CD4-positive, alpha-beta T cell treated with Interleukin-4 for 1 hour (primary cell): ENCODE data around the gene ARHGEF25.
"Not testable (repeated sequence)": the region's sequence is repeated elsewhere in the genome, so short reads cannot be mapped to it uniquely, and the experiment has no call there.

Source experiments
- DNase-seq, 2 donors: peaks; one replicate each; pipeline ENCODE4 v3.0.0-alpha.2; 2020 to 2022

ARHGEF25 gene

DNA sequence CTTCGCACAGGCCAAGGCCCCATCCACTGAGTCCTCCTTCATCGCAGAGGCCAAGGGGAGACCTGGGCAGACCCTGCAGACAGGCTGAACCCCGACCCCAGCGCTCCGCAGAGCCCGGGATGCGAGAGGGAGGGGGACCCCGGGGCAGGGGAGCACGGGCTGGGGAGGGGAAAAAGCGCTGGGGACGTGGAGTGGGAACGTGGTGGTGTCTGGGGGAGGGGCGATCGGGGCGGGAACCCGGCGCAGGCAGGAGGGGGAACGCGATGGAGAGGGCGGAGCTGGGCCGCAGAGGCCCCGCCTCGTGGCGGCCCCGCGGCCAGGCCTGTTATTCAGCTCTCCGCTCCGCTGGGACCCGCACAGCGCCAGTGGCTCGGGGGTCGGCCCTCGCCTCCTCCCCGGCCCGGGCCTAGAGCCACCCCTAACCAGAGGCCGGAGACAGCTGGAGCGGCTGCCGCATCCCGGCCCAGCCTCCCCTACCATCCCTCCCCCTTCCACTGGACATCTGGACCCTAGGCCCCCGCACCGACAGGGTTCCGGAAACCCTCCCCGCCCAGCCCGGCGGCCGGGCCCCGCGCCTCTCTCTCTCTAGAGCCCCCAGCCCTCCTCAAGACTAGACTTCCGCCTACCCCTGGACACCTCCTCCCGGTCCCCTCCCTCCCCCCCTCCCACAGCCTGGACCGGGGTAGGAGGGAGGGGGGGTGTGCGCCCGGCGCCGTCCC, at the start of gene ARHGEF25:
TSS of gene ARHGEF25 (plus strand) at position 328 of the 719 bp plus-strand sequence. CDS start 460 bp downstream, outside the sequence.
- DNase-seq, result peak; percentile 31 to 45

DNA sequence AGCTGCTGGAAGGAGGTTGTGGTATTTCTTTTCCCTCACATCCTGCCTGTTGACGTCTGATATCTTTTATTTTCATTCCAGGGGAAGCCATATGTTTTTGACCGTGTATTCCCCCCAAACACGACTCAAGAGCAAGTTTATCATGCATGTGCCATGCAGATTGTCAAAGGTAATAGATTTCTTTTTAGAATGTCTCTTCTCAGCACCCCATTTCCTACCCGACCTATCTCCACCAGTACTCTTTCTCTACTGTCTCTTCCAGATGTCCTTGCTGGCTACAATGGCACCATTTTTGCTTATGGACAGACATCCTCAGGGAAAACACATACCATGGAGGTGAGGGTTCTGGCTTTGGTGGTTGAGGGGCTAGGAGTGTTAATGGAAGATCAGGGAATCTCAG, 47.9 kb upstream of the ARHGEF25 start:
- no peak for DNase-seq

DNA sequence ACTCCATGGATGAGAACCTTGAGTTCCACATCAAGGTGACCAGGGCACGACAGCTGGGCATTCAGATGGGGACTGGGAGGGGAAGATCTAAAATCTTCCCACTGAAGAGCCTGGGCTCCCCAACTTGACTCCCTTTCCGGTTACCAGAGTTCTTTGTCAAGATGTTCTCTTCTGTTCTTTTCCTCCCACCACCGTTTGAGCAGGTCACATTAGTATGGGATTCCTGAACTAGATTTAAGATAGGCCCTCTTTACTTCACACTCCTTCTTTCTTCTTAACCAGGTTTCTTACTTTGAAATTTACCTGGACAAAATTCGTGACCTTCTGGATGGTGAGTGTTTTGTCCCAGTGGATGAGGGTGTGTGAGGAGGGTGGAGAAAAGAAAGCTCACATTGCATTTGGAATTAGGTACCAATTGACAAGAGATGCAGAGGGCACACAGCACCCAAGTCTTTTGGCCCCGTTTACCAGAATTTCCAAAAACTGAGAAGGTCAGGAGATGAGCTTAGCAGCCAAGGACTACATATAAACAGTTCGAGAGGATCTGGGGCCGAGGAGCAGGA, 47.0 kb upstream of the ARHGEF25 start:
- no peak for DNase-seq

DNA sequence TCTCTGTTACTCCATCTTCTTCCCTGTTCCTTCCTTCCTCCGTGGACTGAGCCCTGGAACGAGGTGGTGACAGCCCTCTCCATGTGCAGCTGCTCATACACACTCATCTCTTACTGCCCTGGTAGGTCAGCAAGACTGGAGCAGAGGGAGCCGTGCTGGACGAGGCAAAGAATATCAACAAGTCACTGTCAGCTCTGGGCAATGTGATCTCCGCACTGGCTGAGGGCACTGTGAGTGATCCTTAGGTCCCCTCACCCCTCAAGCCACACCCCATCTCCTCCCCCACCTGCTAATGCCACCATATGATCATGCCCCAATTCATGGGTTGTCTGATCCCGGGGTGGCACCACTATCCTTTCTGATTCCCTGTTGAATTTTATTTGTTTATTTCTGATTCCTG, 42.4 kb upstream of the ARHGEF25 start:
- no peak for DNase-seq

DNA sequence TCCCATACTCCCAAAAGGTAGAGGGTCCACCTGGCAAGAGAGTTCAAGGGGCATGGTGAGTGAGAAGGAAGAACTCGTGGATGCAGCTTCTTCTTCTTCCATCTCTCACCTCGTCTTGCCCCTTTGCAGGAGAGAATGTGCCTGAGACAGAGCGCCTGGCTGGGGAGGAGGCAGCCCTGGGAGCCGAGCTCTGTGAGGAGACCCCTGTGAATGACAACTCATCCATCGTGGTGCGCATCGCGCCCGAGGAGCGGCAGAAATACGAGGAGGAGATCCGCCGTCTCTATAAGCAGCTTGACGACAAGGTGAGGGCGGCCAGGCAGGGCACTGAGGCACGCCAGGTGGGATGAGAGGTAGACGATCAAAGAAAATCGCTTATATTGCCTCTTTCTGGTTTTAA, 41.4 kb upstream of the ARHGEF25 start:
- no peak for DNase-seq

DNA sequence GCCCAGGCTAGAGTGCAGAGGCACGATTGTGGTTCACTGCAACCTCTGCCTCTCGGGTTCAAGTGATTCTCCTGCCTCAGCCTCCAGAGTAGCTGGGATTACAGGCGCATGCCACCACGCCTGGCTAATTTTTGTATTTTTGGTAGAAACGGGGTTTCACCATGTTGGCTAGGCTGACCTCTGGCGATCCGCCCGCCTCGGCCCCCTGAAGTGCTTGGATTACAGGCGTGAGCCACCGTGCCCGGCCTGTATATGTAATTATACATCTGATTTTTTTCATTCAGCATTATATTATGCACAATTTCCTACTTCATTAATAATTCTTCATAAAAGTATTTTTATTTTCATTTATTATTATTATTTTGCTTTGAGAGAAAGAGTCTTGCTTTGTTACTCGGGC, 40.8 kb upstream of the ARHGEF25 start:
- not testable (repeated sequence) for DNase-seq

DNA sequence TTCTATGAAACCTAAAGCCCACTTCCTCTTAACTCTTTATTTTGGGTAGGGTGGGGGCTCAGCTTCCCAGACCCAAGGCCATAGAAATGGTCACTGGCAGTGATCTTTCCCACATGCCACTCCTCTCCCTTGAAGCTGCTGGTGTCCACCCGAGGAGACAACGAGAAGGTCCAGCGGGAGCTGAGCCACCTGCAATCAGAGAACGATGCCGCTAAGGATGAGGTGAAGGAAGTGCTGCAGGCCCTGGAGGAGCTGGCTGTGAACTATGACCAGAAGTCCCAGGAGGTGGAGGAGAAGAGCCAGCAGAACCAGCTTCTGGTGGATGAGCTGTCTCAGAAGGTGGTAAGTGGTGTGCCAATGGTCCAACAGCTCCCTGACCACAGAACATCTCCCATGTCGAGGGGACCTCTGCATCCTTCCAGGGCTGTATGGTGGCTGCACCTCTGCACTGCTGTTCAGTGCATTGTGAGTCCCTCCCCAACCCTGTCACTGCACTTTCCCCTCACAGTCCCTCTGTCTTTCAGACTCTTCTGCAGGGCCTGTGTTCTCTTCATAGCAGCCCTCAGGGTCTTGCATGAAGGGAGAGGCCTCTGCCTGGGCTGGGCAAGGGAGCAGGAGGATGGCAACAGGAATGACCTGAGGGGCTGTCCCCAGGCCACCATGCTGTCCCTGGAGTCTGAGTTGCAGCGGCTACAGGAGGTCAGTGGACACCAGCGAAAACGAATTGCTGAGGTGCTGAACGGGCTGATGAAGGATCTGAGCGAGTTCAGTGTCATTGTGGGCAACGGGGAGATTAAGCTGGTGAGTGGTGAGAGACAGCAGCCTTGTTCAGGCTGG, 39.1 kb upstream of the ARHGEF25 start:
- no peak for DNase-seq

DNA sequence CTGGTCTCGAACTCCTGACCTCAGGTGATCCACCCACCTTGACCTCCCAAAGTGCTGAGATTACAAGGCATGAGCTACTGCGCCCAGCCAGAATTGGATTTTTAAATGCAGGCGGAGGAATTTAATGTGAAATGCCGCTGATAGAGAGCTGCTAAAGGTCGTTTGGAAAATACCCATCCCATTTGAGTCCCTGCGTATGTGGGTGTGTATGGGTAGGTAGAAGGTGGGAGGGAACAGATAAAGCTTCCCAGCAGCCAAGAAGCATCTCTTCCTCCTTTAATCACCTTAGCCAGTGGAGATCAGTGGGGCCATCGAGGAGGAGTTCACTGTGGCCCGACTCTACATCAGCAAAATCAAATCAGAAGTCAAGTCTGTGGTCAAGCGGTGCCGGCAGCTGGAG, 36.4 kb upstream of the ARHGEF25 start:
- DNase-seq, result no peak

DNA sequence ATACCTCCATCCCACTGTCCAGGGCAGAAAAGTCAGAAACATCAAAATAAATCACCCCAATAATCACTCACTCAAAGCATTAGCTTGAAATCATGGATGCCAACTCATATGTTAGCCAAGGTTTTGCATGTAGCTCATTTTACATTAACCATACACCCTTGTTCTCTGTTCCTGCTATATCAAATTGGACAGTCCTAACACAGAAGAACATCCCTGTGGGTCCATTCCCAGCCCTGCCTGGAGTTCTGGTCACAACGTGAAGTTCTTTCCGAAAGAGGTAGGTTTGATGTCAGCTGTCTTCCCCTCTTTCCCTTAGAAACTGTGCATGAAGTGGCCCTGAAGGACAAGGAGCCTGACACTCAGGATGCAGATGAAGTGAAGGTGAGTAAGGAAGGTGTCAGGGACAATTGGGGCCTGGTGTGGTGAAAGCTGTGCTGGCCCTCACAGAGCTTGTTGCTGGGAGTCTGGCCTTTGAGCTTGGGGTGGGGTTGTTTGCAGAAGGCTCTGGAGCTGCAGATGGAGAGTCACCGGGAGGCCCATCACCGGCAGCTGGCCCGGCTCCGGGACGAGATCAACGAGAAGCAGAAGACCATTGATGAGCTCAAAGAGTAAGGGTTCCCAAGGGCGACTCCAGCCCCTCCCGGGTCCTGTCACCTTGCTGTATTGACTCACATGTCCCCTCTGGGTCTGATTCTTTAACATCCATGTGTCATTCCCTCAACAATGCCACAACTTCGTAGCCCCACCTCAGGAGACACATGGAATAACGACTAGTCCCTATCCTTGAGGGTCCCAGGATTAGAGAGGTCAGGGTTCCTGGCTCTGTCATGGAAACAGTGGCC, 35.2 kb upstream of the ARHGEF25 start:
- no peak for DNase-seq

DNA sequence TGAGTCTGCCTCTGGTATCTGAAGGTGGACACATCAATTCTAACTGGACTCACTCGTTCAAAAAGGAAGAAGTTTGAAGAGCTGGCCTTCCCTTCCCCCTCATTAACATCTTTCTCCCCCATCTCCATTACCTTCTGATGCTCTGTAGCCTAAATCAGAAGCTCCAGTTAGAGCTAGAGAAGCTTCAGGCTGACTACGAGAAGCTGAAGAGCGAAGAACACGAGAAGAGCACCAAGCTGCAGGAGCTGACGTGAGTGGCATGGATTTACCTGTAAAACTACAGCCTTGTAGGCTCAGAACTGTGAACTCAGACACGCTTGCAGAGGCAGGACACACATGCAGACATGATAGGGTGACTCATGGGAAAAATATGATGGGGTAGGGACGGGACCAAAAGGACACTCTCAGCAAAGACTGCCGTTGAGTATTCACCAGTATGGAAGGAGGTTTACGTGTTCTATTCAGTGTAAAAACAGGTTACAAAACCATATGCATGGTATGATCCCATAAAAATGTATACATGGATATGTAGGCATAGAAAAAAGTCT, 34.5 kb upstream of the ARHGEF25 start:
- DNase-seq, result no peak

DNA sequence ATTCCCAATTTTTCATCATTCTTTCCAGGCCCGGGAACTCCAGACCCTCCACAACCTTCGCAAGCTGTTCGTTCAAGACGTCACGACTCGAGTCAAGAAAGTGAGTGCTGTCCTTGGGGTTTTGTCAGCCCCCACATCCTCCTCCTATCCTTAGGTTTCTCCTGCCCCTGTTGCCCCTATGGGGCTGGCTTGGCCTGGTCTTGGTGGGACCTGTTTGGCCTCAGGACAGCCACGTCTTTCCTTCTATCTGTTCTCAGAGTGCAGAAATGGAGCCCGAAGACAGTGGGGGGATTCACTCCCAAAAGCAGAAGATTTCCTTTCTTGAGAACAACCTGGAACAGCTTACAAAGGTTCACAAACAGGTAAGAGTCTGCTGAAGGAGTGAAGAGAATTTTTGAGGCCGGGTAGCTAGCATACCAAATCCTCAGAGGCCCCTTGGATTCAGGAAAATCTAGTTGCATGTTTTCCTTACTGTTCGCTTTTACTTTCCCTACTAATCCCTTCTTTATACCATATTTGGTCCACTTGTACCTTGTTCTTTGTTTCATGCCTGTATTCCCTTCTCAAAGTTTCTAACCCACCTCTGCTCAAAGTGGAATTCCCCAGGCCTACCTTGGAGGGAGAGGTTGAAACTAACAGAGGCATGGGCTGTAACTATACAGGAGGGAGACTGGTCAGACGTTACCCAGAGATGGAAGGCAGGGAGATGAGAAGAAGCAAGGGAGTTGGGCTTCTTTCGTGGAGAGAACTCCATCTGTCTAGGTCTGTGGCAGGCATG, 33.1 kb upstream of the ARHGEF25 start:
- DNase-seq, result no peak

DNA sequence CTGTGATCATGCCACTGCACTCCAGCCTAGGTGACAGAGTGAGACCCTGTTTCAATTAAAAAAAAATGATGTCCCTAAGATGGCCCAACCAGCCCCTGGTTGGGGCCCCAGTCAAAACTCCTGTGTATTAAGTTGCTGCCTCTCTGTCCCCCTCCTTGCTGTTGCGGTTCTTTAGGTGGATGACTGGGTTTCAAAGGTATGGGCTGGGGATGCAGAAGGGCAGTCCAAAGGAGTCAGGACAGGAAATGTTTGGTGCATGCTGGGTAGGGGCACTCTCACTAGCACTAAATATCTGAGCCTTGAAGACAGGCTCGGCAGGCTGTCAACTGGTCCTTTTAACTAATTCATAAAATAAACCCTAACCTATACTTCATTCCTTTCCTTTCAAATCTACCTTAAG, 32.2 kb upstream of the ARHGEF25 start:
- no peak for DNase-seq

DNA sequence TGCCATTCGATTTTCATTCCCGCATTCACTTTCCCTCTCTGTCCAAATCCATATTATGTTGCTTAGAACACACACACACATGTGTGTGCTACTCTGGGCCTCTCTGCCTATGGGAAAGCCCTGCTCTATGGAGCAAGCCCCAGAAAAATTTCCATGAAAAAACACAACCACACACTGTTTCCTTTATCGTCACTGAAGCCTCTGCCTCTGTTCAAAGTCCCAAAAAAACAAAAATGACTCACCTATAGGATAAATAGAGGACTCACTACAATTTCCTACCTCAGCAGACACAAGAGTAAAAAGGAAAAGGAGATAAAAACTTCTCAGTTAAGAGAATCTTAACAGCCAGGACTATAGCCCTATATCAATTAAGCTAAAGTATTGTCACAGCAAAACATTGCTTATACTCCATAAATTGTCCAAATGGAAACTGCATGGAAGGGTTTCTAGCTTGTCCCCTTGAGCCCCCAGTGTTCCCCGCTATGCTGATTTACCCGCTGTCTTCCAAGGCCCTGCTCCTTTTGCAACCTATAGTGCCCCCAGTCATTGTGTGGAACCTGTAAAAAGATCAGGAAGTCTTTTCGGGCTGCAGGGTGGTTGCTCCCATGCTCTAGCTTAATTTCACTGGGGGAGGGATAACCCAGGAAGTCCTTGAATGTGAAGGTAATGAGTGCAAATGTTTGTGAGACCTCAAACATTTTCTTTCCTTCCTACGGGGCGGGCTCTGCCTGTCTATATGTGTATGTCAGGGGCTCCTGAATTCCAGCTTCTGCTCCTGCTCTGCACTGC, 31.4 kb upstream of the ARHGEF25 start:
- DNase-seq, result no peak

DNA sequence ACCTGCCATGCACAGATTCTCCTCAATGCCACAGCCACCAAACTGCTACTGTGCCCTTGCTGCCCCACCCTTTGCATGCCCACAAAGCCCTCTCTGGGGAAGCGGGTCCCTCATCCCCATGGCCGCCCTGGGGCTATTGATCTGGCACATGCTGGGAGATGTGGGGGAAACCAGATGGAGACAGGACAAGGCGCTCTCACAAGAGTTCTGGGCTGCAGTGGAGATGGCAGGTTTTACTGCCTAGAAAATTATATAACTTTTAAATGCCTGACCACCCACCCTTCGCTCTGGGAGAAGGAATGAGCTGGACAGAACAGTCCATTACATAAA, 30.8 kb upstream of the ARHGEF25 start:
- DNase-seq, result no peak

DNA sequence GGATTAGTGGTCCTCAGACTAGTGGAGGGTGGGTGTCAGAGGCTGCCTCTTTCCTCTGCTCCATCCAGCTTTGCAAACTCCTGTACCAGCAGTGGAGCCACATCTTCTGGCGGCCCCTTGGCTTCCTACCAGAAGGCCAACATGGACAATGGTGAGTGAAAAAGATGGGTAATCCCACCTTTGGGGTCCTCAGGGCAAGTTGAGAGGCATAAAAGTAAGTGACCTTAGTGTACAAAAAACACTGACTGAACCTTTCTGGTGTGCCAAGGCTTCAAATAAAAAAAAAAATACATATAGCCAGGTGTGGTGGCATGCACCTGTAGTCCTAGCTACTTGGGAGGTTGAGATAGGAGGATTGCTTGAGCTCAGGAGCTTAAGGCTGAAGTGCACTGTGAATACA, 29.4 kb upstream of the ARHGEF25 start:
- DNase-seq, result no peak

DNA sequence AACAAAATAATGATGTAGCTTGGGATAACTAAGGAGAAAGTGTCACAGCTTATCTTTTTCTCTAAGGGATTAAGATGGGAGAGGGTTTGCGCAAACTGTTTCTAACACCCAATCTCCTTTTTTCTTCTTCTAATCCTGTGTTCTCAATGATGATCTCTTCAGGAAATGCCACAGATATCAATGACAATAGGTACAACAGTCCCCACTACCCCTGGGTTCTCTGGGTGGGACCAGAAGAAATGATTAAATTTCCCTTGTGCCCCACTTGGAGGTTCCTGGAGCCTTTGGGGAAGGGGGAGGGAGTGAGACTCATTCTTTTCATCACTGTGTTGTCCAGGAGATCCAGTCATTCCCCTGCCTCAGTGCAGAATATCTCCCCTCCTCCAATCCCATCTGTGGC, 28.8 kb upstream of the ARHGEF25 start:
- DNase-seq, result no peak

DNA sequence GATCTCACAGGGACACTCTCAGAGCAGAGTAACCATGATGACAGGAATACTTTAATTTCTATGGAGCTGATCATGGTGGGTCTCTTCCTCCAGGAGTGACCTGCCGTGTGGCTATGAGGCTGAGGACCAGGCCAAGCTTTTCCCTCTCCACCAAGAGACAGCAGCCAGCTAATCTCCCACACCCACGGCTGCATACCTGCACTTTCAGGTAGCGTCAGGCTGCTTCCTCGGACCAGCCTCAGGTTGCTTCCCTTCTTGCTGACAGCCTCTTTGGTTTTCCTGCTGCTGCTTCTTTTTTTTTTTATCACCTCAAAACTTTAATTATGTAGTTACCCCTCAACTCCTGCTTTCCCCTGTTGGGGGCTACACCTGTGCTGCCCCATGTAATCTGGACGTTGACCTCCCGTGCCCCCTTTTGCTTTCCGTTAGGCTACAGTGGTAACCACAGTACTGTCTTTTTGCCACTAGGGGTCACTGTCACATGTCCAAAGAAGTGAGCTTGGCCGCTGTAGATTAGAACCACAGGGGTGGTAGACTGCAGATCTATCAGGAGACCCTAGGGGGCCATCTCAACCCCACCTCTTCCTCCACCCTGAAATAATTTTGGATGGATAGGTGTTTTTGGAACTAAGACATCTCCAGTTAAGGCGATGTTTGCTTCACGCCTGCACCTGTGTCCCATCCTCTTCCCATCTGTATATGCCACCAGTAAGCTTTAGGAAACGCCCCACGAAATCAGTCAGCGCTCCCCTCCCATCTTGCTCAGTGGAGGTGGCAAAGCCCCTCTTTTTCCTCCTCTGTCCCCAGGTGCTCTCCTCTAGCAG, 28.0 kb upstream of the ARHGEF25 start:
- DNase-seq, result peak; percentile 83 to 87

DNA sequence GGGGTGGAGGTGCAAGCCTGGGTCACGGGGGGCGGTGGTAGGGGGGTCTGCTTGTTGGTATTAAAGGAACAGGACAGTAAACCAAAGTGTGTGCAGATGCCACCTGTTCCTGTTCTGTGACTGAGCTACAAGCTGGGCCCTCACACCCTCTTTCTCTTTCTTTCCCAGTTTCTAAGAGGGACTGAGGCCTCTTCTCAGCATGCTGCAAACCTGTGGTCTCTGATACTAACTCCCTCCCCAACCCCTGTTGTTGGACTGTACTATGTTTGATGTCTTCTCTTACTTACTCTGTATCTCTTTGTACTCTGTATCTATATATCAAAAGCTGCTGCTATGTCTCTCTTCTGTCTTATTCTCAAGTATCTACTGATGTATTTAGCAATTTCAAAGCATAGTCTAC, 27.2 kb upstream of the ARHGEF25 start:
- DNase-seq, result no peak

DNA sequence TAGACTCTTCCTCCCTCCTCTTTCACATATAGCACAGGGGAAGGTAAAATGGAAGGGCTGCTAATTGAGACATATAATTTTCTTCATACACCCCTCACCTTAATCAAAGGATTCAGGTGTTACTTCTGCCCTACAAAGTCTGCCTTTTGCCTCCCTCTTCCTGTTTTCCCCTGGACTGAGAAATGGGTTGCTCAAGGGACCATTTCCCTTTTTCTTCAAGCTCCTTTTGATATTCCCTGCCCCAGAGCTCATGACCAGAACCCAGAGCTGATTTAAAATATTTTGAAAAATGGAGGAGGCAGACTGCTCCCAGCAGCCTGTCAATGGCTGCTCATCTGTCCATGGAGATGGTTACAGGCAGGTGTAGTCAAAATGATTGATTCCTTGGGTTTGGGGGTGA, 26.5 kb upstream of the ARHGEF25 start:
- DNase-seq, result no peak

DNA sequence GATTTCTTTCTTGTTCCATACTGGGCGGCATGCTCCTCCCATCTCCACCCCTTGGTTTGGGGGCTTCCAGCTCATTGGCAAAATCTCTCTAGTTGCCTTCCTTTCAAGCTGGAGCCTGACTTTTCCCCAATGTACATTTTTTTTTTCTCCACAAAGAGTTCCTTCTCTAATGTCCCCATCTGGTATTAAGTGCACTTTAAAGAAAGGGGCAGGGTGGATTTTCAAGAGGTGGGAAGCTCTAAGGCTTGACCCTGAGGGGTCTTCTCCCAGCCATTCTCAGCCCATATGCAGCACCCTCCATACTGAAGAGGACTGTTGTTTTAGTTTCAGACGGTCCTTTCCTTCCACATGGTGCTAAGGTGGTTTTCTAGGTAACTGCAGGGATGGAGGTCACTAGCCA, 26.1 kb upstream of the ARHGEF25 start:
- DNase-seq, result no peak
